Activated CD8-positive, alpha-beta memory T cell treated with anti-CD3 and anti-CD28 coated beads for 1 hour (primary cell): ENCODE results near the gene SORCS2.

Experiments used
- DNase-seq, 2 donors: peaks; one replicate each; pipeline ENCODE4 v3.0.0-alpha.2; 2020; ENCODE audit warnings: low read depth in 1 of 2; ENCODE audit errors: extremely low read depth in 1 of 2

SORCS2 gene

DNA sequence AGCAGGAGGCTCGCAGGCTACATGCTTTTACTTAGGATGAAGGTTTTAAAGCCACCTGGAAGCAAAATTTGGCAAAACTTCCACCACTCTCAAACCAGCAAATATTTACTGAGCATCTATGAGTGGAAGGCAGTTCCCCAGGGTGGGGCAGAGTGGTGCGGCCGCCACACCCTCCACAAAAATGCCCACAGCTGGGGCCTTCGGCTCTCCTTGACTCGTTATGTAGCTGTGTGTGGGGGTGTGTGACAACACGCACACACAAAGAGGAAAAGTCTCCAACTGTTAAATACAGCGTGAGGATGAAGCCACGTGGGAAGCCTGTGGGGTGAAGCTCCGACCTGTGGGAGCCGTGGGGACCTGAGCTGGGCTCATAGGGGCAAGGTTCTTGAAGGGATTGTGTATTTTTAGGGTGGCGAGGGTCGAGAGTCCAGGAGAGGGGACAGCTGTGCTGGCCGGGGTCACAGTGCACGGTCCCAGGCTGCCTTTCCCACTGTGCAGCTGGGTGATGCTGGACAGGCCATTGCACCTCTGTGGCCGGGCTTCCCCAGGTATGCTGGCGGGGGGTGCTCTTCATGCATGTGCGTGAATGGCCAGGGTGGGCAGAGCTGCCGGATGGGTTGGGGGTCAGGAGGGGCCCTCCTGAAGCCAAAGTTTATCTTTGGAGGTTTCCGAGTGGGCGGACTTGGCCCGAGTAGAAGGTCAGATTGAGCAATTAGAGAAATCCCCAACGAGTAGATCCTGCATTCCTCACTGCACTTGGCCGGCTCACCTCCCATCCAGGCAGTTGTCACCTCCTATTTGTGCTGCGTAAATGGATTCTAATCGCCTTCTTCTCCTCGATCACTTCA, 25.4 kb downstream of the SORCS2 start:
- no peak for DNase-seq

DNA sequence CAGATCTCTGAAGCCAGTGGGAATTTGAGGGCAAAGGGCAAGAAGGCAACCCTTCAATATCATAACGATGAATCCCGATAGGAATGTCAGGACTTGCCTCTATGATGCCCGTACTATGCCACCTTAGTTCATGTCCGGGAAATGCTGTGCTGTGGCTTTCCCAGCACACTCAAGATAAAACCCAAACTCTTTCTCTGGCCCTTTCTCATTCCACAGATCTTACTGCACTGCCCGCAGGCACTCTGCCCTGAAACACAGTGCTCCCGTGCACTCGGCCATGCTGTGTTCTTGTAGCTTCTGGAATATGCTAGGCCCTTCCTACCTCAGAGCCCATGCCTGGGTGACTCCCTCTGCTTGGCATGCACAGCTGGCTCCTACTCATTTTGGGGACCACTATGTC, 26.3 kb downstream of the SORCS2 start:
- no peak for DNase-seq

DNA sequence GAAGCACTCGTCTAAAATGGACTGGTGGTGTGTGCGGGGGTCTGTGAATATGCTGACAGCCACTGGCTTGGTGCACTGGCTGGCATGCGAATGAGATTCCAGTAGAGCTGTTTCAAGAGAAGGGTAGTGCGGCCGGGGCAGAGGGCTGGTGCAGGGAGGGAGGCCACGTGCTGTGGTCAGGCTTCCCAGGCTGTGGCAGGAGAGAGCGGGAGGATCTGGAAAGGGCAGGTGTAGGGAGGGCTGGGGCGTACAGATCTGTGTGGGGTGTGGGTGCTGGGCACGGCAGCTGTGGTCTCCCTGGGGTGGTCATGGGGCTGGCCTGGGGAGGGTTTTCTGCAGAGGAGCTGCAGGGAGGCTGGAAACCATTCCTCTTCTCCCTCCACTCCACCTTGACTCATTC, 30.2 kb downstream of the SORCS2 start:
- DNase-seq = no peak

DNA sequence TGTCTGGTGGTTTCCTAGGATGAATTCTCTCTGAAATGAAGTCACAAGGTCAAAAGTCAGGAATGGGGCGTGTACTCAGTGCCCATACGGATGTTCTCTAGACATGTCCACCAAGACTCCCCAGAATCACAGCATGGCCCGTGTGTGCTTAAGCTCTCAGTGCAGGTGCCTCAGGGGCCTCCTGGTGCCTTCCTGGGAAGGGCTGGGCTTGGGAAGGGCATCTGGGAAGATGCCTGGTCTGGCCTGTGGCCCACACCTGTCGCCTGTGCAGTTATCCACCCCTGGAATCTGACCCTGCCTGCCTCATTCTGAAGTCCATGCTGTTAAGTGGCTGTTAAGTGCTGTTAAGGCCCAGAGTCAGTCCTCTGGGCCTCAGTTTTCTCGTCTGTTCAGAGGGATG, 31.2 kb downstream of the SORCS2 start:
- DNase-seq = no peak

GRCh38 chr4:7224001-7224400, 31.7 kb downstream of the SORCS2 start:
- no peak for DNase-seq

DNA sequence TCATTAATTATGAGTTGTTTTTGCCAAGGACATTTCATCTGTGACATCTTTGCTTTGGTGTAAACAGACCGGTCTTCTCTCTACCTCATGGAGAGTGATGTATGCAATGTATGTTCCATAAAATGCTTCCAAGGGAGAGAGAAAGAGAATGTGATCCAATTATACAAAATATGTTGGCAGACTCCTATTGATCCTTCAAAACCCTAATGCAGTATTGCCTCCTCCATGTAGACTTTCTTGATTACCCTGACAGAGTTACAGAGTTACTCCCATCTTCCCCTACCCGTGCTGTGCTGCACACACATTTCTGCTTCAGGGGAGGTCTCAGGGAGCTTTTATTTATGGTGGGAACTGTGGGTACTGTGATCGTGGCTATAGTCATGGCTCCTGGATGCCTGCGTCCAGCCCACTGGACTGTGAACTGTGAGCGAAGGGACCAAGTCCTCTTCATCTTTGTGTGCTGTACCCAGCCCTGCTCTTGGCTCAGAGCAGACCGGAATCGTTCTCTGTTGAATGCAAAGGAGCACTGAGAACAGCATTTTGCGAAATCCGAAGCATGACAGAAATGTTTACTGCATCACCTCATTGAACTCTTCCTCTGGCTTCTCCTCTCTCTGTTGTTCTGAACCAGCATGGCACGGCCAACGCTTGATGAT, 32.7 kb downstream of the SORCS2 start:
- DNase-seq = no peak

GRCh38 chr4:7226439-7226838, 34.1 kb downstream of the SORCS2 start:
- DNase-seq = no peak

DNA sequence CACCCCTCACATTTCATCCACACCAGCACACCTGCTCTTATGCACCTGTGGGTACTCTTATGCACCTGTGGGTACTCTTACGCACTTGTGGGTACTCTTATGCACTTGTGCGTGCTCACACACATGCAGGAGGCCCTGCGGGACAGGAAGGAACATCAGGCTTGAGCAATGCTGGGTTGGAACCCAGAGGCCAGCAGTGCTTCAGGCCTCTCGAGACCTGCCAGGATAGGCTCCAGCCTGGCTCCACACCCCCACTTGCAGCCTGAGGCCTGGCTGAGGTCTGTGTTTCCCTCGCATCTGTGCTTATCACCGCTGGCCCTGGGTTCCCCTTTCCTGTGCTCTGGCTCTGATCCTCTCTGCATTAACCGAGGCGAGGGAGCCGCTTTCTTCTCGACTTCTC, 34.7 kb downstream of the SORCS2 start:
- no peak for DNase-seq

GRCh38 chr4:7228734-7229133, 36.4 kb downstream of the SORCS2 start:
- no peak for DNase-seq

DNA sequence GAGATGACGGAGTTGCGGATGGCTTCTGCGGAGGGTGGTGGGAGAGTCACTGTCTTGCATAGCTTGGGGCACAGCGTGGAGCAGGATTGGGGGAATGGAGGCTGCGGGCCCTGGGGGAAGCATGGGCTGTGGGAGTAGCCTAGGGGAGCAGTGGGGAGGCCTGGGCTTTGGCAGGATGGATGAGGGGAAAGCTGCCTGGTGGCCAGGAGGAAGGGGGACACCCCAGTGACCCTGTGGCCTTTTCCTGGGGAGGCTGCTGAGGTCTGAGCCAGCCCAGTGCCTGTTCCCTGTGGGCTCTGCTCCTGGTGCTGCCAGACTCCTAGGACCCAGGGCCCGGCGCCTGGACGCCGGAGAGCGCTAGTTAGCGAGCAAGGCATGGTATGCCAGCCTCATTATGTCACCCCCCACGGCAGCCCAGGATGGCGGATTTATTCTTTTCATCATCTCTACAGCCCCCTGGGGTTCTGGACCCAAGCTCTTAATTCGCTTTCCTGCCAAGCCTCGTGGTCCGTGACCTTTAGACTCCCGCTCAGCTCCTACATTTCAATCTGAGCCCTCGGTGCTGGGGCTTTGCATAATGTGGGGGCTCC, 39.8 kb downstream of the SORCS2 start:
- DNase-seq = no peak

- no peak for DNase-seq
Measured at GRCh38 chr4:7233006-7233580, 40.8 kb downstream of the SORCS2 start.

DNA sequence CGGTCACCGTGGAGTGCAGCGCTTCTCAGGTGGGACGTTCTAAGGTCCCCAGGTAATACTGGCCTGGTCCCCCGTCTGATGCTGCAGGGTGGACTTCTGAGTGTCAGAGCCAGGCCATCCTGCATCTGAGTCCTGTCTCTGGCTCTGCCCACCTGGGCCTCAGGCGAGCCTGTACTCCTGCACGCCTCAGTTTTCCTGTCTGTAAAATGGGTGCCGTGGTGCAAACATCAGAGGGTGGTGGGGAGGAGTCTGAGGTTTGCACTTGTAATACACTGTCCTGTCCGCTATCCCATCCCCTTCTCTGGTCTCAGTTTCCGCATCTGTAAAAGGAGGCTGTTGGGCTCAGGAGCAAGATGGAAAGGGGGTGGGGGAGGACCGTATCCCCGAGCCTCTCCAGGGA, 41.3 kb downstream of the SORCS2 start:
- no peak for DNase-seq

- no peak for DNase-seq
Measured at GRCh38 chr4:7234355-7235029, 42.2 kb downstream of the SORCS2 start.

- DNase-seq = no peak
Measured at GRCh38 chr4:7235030-7235380, 42.7 kb downstream of the SORCS2 start.

- no peak for DNase-seq
Measured at GRCh38 chr4:7236847-7237246, 44.5 kb downstream of the SORCS2 start.

- DNase-seq = no peak
Measured at GRCh38 chr4:7237873-7238272, 45.5 kb downstream of the SORCS2 start.

GRCh38 chr4:7238300-7238960, 46.1 kb downstream of the SORCS2 start:
- DNase-seq = no peak

DNA sequence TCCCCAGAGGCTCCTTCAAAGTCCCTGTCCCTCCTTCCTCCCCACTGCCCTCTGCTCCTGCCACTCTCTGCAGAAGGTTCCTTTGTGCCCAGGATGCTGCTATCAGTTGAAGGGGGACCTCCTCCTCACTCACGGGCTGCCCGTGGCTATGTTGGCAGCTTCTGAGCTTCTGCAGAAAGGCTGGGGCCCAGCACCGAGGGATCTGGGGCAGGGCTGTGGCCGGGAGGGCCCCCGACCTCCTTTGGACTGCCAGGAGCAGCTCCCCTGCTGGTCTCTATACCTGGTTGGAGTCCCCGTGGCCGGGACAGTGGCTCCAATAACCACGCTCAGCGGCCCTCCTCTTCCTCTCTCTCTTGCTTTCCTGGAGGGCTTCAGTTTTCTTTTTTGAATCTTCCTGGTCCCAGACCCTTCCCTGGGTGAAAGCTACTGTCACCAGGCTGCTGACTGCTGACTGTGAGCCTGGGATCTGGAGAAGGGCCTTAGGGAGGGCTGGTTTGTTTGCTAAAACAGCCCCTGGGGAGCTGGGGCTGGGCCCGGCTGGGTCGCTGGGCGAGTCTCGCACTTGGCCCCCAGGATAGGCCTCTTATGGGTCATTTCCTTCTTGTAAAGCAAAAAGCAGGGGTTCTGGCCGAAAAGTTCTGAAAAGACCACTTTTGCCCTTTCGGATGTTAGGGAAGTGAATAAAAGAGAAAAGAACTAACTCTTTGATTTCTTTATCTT, 46.9 kb downstream of the SORCS2 start:
- DNase-seq = no peak

GRCh38 chr4:7239844-7240243, 47.5 kb downstream of the SORCS2 start:
- DNase-seq = no peak

- no peak for DNase-seq
Measured at GRCh38 chr4:7240306-7240705, 48.0 kb downstream of the SORCS2 start.
